IPS-20b (cell line): ENCODE results near the gene NUP210.

Experiments used
- H3K27ac ChIP-seq: one replicate; pipeline ENCODE4 v1.5.1; 2013; ENCODE audit warnings: low read length
- H3K27me3 ChIP-seq: 2 replicates; pipeline ENCODE4 v1.6.1; 2013; ENCODE audit warnings: mild to moderate bottlenecking, low read length, inconsistent platforms; ENCODE audit not compliant: insufficient read depth
- H3K36me3 ChIP-seq: 2 replicates; pipeline ENCODE4 v1.6.1; 2013; ENCODE audit warnings: low read depth, mild to moderate bottlenecking, inconsistent platforms, low read length, moderate library complexity; ENCODE audit not compliant: insufficient read depth
- H3K4me1 ChIP-seq: 2 replicates; pipeline ENCODE4 v1.6.1; 2013; ENCODE audit warnings: mild to moderate bottlenecking, control low read depth, inconsistent platforms, low read length, moderate library complexity; ENCODE audit not compliant: insufficient read depth
- H3K4me3 ChIP-seq: 2 replicates; pipeline ENCODE4 v1.5.1; 2013; ENCODE audit warnings: mild to moderate bottlenecking, low read length, inconsistent platforms
- H3K9ac ChIP-seq: 2 replicates; pipeline ENCODE4 v1.6.1; 2013; ENCODE audit warnings: low read depth, mild to moderate bottlenecking, inconsistent platforms, low read length, moderate library complexity
- H3K9me3 ChIP-seq: 2 replicates; pipeline ENCODE4 v1.6.1; 2013; ENCODE audit warnings: mild to moderate bottlenecking, low read depth, low read length, inconsistent platforms; ENCODE audit not compliant: insufficient read depth

The NUP210 gene

GRCh38 chr3:13341229-13341905 is 78.8 kb downstream of the NUP210 start:
- peaks cover 63% of the 10 kb centered on the region for H3K36me3 ChIP-seq
- no peak overlapping the region for H3K27ac ChIP-seq
- H3K9ac ChIP-seq, result no peak overlapping the region
- no peak overlapping the region for H3K4me3 ChIP-seq
- no peaks in the 10 kb centered on the region for H3K9me3 ChIP-seq
- peaks cover 9% of the 10 kb centered on the region; the same call in 1 of the 2 replicates for H3K4me1 ChIP-seq
- H3K27me3 ChIP-seq, result no peaks in the 10 kb centered on the region

- H3K9ac ChIP-seq, result no peak overlapping the region
- H3K36me3 ChIP-seq, result peaks cover 69% of the 10 kb centered on the region
- H3K27ac ChIP-seq, result no peak overlapping the region
- no peaks in the 10 kb centered on the region for H3K27me3 ChIP-seq
- no peaks in the 10 kb centered on the region for H3K4me1 ChIP-seq
- no peaks in the 10 kb centered on the region for H3K9me3 ChIP-seq
- H3K4me3 ChIP-seq, result no peak overlapping the region
These were observed 80.3 kb downstream of the NUP210 start for GRCh38 chr3:13339833-13340232.

GRCh38 chr3:13338996-13339395 is 81.1 kb downstream of the NUP210 start:
- no peak overlapping the region for H3K9ac ChIP-seq
- H3K9me3 ChIP-seq, result no peaks in the 10 kb centered on the region
- H3K27me3 ChIP-seq, result no peaks in the 10 kb centered on the region
- no peaks in the 10 kb centered on the region for H3K4me1 ChIP-seq
- peaks cover 75% of the 10 kb centered on the region for H3K36me3 ChIP-seq
- H3K4me3 ChIP-seq, result no peak overlapping the region
- H3K27ac ChIP-seq, result no peak overlapping the region

- Histone ChIP-seq H3K36me3 (peaks cover 83% of the 10 kb centered on the region), H3K9me3 (no peaks in the 10 kb centered on the region), H3K27me3 (no peaks in the 10 kb centered on the region), H3K27ac (no peak overlapping the region), H3K4me1 (no peaks in the 10 kb centered on the region), H3K9ac (no peak overlapping the region), H3K4me3 (no peak overlapping the region)
These were observed 81.9 kb downstream of the NUP210 start for GRCh38 chr3:13338231-13338630.

- Histone ChIP-seq H3K9me3 (no peaks in the 10 kb centered on the region), H3K4me3 (no peak overlapping the region), H3K36me3 (peaks cover 84% of the 10 kb centered on the region), H3K4me1 (no peaks in the 10 kb centered on the region), H3K27me3 (no peaks in the 10 kb centered on the region), H3K27ac (no peak overlapping the region), H3K9ac (no peak overlapping the region)
These were observed 83.5 kb downstream of the NUP210 start for GRCh38 chr3:13336592-13336991.

GRCh38 chr3:13335503-13335902 is 84.6 kb downstream of the NUP210 start:
- Histone ChIP-seq H3K36me3 (peaks cover 84% of the 10 kb centered on the region), H3K4me1 (no peaks in the 10 kb centered on the region), H3K9me3 (no peaks in the 10 kb centered on the region), H3K4me3 (no peak overlapping the region), H3K27me3 (no peaks in the 10 kb centered on the region), H3K27ac (no peak overlapping the region), H3K9ac (no peak overlapping the region)

- Histone ChIP-seq H3K27me3 (no peaks in the 10 kb centered on the region), H3K9me3 (no peaks in the 10 kb centered on the region), H3K36me3 (peaks cover 84% of the 10 kb centered on the region), H3K4me3 (no peak overlapping the region), H3K27ac (no peak overlapping the region), H3K9ac (no peak overlapping the region), H3K4me1 (no peaks in the 10 kb centered on the region)
These were observed 85.1 kb downstream of the NUP210 start for GRCh38 chr3:13335059-13335458.

GRCh38 chr3:13333236-13333897 is 86.8 kb downstream of the NUP210 start:
- Histone ChIP-seq H3K27me3 (no peaks in the 10 kb centered on the region), H3K36me3 (peaks cover 84% of the 10 kb centered on the region), H3K4me3 (no peak overlapping the region), H3K4me1 (no peaks in the 10 kb centered on the region), H3K9me3 (no peaks in the 10 kb centered on the region), H3K9ac (no peak overlapping the region), H3K27ac (no peak overlapping the region)

GRCh38 chr3:13332740-13333139 is 87.4 kb downstream of the NUP210 start:
- Histone ChIP-seq H3K9ac (no peak overlapping the region), H3K4me3 (no peak overlapping the region), H3K36me3 (peaks cover 84% of the 10 kb centered on the region), H3K27ac (no peak overlapping the region), H3K27me3 (no peaks in the 10 kb centered on the region), H3K9me3 (no peaks in the 10 kb centered on the region), H3K4me1 (no peaks in the 10 kb centered on the region)

GRCh38 chr3:13332158-13332557 is 88.0 kb downstream of the NUP210 start:
- Histone ChIP-seq H3K4me1 (no peaks in the 10 kb centered on the region), H3K36me3 (peaks cover 85% of the 10 kb centered on the region), H3K27ac (no peak overlapping the region), H3K9ac (no peak overlapping the region), H3K4me3 (no peak overlapping the region), H3K27me3 (no peaks in the 10 kb centered on the region), H3K9me3 (no peaks in the 10 kb centered on the region)

GRCh38 chr3:13329746-13330145 is 90.4 kb downstream of the NUP210 start:
- Histone ChIP-seq H3K9ac (no peak overlapping the region), H3K36me3 (peaks cover 98% of the 10 kb centered on the region), H3K27ac (no peak overlapping the region), H3K27me3 (no peaks in the 10 kb centered on the region), H3K9me3 (no peaks in the 10 kb centered on the region), H3K4me1 (no peaks in the 10 kb centered on the region), H3K4me3 (no peak overlapping the region)

- no peak overlapping the region for H3K27ac ChIP-seq
- H3K9ac ChIP-seq, result no peak overlapping the region
- H3K9me3 ChIP-seq, result no peaks in the 10 kb centered on the region
- no peak overlapping the region for H3K4me3 ChIP-seq
- no peaks in the 10 kb centered on the region for H3K27me3 ChIP-seq
- H3K4me1 ChIP-seq, result no peaks in the 10 kb centered on the region
- peaks cover 92% of the 10 kb centered on the region for H3K36me3 ChIP-seq
These were observed 94.2 kb downstream of the NUP210 start for GRCh38 chr3:13325892-13326443.
